ENCODE results near the gene GARIN5A. TPM values are rescaled to one million over a fixed set of nuclear protein-coding genes. Genes with fewer than 3 reads are reported as not detected.

The GARIN5A gene
- total and polyA plus RNA-seq, 12 donors = 0.54 to 26.3 (median 2.0) TPM; not detected in 1

- DNase-seq = no peak
- no peaks in the 10 kb centered on the region for H3K4me1 ChIP-seq (replicated peaks in 1 of 2)
- no peaks in the 10 kb centered on the region for H3K9me3 ChIP-seq (replicated peaks in 1 of 3)
- H3K4me3 ChIP-seq = no peak overlapping the region
- WGBS, 4 donors = 76 to 86% (median 82%) methylated on average over 17 to 22 of the region's 22 CpGs
- peaks cover 18% of the 10 kb centered on the region for H3K27me3 ChIP-seq
- intact Hi-C loops (cut with DNase I) = no loop called here
- TF ChIP-seq POLR2A (IDR thresholded peaks at IDR 0.05) = no peak
- no peak for TF ChIP-seq CTCF (IDR thresholded peaks at IDR 0.05)
- no peak overlapping the region for H3K27ac ChIP-seq
- H3K36me3 ChIP-seq (replicated peaks in 1 of 2) = no peaks in the 10 kb centered on the region
These were observed 53.2 kb downstream of the GARIN5A start for GRCh38 chr19:50423279-50424113.

- H3K9me3 ChIP-seq (replicated peaks in 1 of 3) = no peaks in the 10 kb centered on the region
- H3K4me3 ChIP-seq = no peak overlapping the region
- TF ChIP-seq POLR2A (IDR thresholded peaks at IDR 0.05) (no peak), CTCF (IDR thresholded peaks at IDR 0.05) (no peak)
- H3K4me1 ChIP-seq (replicated peaks in 1 of 2) = no peaks in the 10 kb centered on the region
- DNase-seq = no peak
- no peaks in the 10 kb centered on the region for H3K36me3 ChIP-seq (replicated peaks in 1 of 2)
- H3K27ac ChIP-seq = no peak overlapping the region
- H3K27me3 ChIP-seq = peaks cover 25% of the 10 kb centered on the region
- intact Hi-C loops (cut with DNase I) = no loop called here
- WGBS, 4 donors = 77 to 85% (median 80%) methylated on average over 13 to 18 of the region's 18 CpGs
These were observed 54.0 kb downstream of the GARIN5A start for GRCh38 chr19:50422397-50423278.

GRCh38 chr19:50420808-50421207 lies 55.8 kb downstream of the GARIN5A start:
- no peaks in the 10 kb centered on the region for H3K9me3 ChIP-seq (replicated peaks in 1 of 3)
- no peaks in the 10 kb centered on the region for H3K4me1 ChIP-seq (replicated peaks in 1 of 2)
- intact Hi-C loops (cut with DNase I) = no loop called here
- H3K27ac ChIP-seq = no peak overlapping the region
- H3K27me3 ChIP-seq = peaks cover 30% of the 10 kb centered on the region
- no peaks in the 10 kb centered on the region for H3K36me3 ChIP-seq (replicated peaks in 1 of 2)
- H3K4me3 ChIP-seq = no peak overlapping the region
- no peak for DNase-seq
- TF ChIP-seq POLR2A (IDR thresholded peaks at IDR 0.05) = no peak
- TF ChIP-seq CTCF (IDR thresholded peaks at IDR 0.05) = no peak
- 57 to 77% (median 71%) methylated on average over 3 of the region's 3 CpGs for WGBS, 4 donors

GRCh38 chr19:50420127-50420526 lies 56.5 kb downstream of the GARIN5A start:
- WGBS, 4 donors = 30 to 42% (median 35%) methylated on average over 3 of the region's 3 CpGs
- Histone ChIP-seq H3K9me3 (replicated peaks in 1 of 3) (no peaks in the 10 kb centered on the region), H3K27me3 (peaks cover 30% of the 10 kb centered on the region), H3K4me3 (no peak overlapping the region), H3K27ac (no peak overlapping the region), H3K4me1 (replicated peaks in 1 of 2) (no peaks in the 10 kb centered on the region), H3K36me3 (replicated peaks in 1 of 2) (no peaks in the 10 kb centered on the region)
- intact Hi-C loops (cut with DNase I) = no loop called here
- no peak for TF ChIP-seq POLR2A (IDR thresholded peaks at IDR 0.05)
- DNase-seq = no peak

Data from adrenal gland (tissue), 12 donors.